Measurements from ENCODE around the gene TRAIP.
"Not testable (repeated sequence)": the region's sequence is repeated elsewhere in the genome, so short reads cannot be mapped to it uniquely, and the experiment has no call there.

The TRAIP gene

GRCh38 chr3:49872801-49873281 is 16.5 kb upstream of the TRAIP start:
- peak; percentile 20 for DNase-seq

GRCh38 chr3:49871531-49872153 is 15.3 kb upstream of the TRAIP start:
- no peak for DNase-seq

GRCh38 chr3:49869525-49870126 is 13.3 kb upstream of the TRAIP start, which contains the start of gene CAMKV:
Gene CAMKV, minus strand, starts transcription at chr3:49869906. Its CDS starts 7,518 bp downstream, at chr3:49862388.
- peak; percentile 24 for DNase-seq

- no peak for DNase-seq
These were observed 12.6 kb upstream of the TRAIP start for GRCh38 chr3:49868862-49869466.

- no peak for DNase-seq
These were observed 11.5 kb upstream of the TRAIP start for GRCh38 chr3:49867871-49868321.

GRCh38 chr3:49867400-49867799 is 11.0 kb upstream of the TRAIP start:
- no peak for DNase-seq

GRCh38 chr3:49865198-49865784 is 8.9 kb upstream of the TRAIP start:
- no peak for DNase-seq

GRCh38 chr3:49864505-49864904 is 8.1 kb upstream of the TRAIP start:
- DNase-seq = no peak

GRCh38 chr3:49859576-49860305 is 3.4 kb upstream of the TRAIP start:
- no peak for DNase-seq

- DNase-seq = no peak
These were observed 702 bp downstream of the TRAIP start for GRCh38 chr3:49855662-49856061.

- DNase-seq = no peak
These were observed 10.7 kb downstream of the TRAIP start for GRCh38 chr3:49845694-49846093.

GRCh38 chr3:49844464-49845183 is 11.7 kb downstream of the TRAIP start:
- no peak for DNase-seq

GRCh38 chr3:49842843-49843517 is 13.4 kb downstream of the TRAIP start:
- no peak for DNase-seq

GRCh38 chr3:49841806-49842205 is 14.6 kb downstream of the TRAIP start:
- DNase-seq = no peak

GRCh38 chr3:49841126-49841696 is 15.2 kb downstream of the TRAIP start:
- DNase-seq = no peak

GRCh38 chr3:49840388-49840787 is 16.0 kb downstream of the TRAIP start:
- DNase-seq = no peak

GRCh38 chr3:49839193-49839809 is 17.1 kb downstream of the TRAIP start:
- DNase-seq = peak; percentile 73

- no peak for DNase-seq
These were observed 25.0 kb downstream of the TRAIP start for GRCh38 chr3:49831341-49831740.

- DNase-seq = no peak
These were observed 30.3 kb downstream of the TRAIP start for GRCh38 chr3:49826016-49826415.

GRCh38 chr3:49823131-49823530 is 33.2 kb downstream of the TRAIP start:
- DNase-seq = not testable (repeated sequence)
